Fibroblast of the aortic adventitia (primary cell): ENCODE measurements around the gene TMPRSS2. TPM values are rescaled to one million over a fixed set of nuclear protein-coding genes. Genes with fewer than 3 reads are reported as not detected.

Source experiments
- DNase-seq: peaks from one replicate; pipeline ENCODE4 v3.0.0-alpha.2; 2010; ENCODE audit warnings: low read depth
- H3K4me3 ChIP-seq: 2 replicates; pipeline ENCODE4 v1.5.1; 2011; ENCODE audit warnings: low read depth, mild to moderate bottlenecking, control low read depth, low read length, moderate library complexity
- total RNA-seq: library from RNA; depleted of rRNA; stranded (reverse); fragments of >200 nt; gene quantifications from 2 replicates; pipeline ENCODE4 v1.2.3, GENCODE V29; 2012; ENCODE audit warnings: low replicate concordance
- TF ChIP-seq, protein P1 (sequence below): IDR thresholded peaks from 2 replicates; pipeline ENCODE4 v1.5.1; 2011; ENCODE audit warnings: mild to moderate bottlenecking, low read length, control low read depth, inconsistent platforms; ENCODE audit not compliant: insufficient read depth

Gene TMPRSS2
- total RNA-seq, 1 donor = not detected

DNA sequence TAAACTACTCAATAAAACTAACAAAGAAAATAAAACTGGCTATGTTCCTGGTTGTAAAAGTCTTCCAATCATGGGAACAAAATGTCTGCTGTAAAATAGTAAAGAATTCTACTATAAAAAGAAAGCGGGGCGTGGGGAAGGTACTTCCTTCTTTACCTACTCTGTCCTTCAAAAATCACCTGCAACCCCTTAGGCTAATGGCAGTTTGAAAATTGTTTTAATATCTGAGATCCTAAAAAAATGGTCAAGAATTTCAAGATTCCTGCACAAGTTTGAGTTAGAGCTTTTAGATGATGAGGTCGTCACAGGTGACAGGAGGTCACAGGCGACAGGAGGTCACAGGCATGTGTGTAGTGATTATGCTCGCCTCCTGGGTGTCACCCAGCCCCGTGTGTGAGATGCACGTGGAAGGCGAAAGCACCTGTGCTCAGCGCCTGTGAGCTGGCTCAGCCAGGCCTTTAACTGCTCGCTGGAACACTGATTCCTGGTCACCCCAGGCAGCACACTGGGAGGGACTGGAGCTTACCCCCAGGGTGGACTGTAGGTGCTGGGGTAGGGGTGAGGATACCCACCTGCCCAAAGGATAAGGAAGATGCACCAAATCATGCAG lies 18.6 kb upstream of the TMPRSS2 start:
- no peak for DNase-seq
- TF ChIP-seq, protein P1, sequence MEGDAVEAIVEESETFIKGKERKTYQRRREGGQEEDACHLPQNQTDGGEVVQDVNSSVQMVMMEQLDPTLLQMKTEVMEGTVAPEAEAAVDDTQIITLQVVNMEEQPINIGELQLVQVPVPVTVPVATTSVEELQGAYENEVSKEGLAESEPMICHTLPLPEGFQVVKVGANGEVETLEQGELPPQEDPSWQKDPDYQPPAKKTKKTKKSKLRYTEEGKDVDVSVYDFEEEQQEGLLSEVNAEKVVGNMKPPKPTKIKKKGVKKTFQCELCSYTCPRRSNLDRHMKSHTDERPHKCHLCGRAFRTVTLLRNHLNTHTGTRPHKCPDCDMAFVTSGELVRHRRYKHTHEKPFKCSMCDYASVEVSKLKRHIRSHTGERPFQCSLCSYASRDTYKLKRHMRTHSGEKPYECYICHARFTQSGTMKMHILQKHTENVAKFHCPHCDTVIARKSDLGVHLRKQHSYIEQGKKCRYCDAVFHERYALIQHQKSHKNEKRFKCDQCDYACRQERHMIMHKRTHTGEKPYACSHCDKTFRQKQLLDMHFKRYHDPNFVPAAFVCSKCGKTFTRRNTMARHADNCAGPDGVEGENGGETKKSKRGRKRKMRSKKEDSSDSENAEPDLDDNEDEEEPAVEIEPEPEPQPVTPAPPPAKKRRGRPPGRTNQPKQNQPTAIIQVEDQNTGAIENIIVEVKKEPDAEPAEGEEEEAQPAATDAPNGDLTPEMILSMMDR = no peak
- no peak overlapping the region for H3K4me3 ChIP-seq

DNA sequence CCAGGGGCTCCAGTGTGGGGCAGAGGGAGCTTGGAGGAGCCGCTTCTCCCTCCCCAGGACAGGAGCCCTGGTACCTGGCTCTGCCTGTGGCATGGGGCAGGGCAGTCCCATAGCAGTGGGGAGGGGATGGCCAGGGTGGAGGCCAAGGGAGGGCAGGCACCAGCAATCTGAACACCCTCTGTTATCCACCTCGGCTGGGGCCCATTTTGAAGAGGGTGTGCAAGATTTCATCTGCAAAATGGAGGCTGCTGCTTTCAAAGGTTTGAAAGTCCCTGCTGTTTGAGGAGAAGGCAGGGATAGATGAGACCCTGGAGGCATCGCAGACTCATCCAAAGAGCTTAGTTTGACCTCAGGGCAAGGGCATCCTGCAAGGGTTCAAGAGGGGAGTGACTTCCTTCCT lies 15.2 kb upstream of the TMPRSS2 start:
- no peak for DNase-seq
- H3K4me3 ChIP-seq = no peak overlapping the region
- TF ChIP-seq, protein P1 = no peak

DNA sequence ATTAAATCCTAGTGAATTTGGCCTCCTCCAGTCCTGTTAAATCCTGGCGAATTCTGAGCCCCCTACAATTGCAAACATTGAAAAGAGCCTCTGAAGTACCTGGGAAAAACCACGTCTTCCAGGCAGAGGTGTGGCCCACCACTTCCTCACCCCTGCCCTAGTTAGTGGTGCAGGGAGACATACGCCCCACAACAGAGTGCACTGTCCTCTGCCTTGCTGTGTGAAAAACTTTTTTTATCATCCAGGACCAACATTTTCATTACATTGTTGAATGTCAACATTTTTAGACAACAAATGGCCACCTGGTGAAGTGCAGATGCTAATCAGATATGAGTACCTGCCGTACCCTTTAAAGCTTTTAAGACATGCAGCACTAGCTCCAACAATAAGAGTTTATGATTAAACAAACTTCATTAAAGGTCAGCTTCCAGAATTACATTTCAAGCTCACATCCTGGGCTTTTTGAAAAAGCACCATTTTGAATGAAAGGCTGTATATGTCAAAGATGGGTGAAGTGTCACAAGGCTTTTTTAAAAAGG lies 13.6 kb upstream of the TMPRSS2 start:
- TF ChIP-seq, protein P1 = no peak
- DNase-seq = no peak
- no peak overlapping the region for H3K4me3 ChIP-seq

DNA sequence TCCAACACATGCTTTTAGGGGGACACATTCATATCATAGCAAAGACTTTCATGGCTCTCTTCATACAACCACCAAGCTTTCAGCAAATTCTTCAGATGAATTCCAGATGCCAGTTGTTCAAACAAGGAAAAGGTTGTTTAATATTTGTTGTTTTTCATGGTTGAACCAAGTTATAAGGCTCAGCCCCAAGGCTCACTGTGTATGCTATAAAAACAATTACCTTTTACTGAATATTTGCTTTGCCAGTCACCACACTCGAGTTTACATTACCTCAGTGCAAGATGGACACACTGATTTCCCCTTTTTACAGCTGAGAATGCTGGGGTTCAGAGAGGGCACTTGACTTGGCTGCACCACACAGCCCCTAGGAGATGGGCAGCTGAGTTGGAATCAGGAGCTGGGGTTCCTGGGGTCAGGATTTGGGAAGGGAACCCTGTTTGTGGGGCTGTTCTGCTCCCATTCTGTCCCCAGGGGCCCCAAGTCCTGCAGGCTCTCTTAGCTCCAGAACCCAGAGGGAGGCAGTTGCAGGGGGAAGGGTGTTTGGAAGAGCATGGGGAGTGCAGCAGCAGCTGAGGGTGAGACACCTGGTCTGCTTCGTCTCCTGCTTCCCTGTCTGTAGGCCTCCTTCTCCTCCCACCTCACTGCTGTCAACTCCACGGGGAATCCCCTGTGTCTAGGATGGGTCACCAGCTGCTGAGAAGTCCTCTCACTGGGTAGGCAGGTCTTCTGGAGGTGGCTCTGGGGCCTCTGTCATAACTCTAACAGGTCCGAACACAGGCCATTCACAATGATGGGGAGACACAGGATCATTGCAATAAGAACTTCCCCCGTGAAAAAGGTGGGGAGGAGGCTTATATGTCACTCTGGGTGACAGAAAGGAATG lies 12.8 kb upstream of the TMPRSS2 start:
- no peak for DNase-seq
- no peak overlapping the region for H3K4me3 ChIP-seq
- TF ChIP-seq, protein P1 = no peak

DNA sequence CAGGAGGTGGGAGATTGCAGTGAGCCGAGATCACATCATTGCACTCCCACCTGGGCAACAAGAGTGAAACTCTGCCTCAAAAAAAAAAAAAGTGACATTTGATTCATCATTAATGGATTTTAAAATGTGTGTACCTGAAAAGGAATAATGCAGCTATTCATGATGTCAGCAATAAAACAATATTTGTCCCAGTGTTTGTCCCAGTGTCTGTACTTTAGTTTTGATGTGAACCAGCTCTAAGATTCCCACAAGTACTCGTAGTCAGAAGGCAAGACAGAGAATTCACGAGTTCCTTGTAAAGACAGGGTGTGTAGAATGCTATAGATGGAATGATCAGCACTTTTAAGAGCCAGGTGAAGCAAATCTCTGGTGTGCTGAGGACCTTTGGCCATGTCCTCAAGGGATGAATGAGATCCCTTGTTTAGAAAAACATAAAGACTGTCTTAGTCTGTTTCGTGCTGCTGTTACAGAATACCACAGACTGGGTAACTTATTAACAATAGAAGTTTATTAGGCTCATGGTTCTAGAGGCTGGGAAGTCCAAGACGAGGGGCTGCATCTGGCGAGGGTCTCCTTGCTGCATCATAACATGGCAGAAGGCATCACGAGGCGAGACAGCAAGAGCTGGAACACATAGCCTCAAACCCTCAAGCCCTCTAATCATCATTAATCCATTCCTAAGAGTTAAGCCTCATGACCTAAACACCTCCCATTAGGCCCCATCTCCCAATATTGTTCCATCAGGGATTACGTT lies 12.0 kb upstream of the TMPRSS2 start:
- TF ChIP-seq, protein P1 = no peak
- H3K4me3 ChIP-seq = no peak overlapping the region
- no peak for DNase-seq

DNA sequence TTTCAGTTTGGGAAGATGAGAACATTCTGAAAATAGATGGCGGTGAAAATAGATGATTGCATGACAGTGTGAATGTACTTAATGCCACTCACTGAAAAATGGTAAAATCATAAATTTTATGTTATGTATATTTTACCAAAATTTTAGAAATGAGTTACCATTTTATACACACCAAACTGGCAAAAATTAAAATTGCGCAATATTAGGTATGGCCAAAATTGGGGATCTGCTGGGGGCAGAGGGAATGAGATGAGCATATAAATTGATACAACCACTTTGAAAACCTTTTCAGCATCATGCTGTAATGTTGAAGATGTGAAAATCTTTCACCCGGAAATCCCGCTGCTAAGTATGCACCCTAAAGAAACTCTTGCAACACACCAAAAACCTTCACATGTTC lies 10.8 kb upstream of the TMPRSS2 start:
- H3K4me3 ChIP-seq = no peak overlapping the region
- TF ChIP-seq, protein P1 = no peak
- DNase-seq = no peak
